ENCODE results near the gene TCEAL9.
"Not testable (repeated sequence)": the region's sequence is repeated elsewhere in the genome, so short reads cannot be mapped to it uniquely, and the experiment has no call there.

Gene TCEAL9

DNA sequence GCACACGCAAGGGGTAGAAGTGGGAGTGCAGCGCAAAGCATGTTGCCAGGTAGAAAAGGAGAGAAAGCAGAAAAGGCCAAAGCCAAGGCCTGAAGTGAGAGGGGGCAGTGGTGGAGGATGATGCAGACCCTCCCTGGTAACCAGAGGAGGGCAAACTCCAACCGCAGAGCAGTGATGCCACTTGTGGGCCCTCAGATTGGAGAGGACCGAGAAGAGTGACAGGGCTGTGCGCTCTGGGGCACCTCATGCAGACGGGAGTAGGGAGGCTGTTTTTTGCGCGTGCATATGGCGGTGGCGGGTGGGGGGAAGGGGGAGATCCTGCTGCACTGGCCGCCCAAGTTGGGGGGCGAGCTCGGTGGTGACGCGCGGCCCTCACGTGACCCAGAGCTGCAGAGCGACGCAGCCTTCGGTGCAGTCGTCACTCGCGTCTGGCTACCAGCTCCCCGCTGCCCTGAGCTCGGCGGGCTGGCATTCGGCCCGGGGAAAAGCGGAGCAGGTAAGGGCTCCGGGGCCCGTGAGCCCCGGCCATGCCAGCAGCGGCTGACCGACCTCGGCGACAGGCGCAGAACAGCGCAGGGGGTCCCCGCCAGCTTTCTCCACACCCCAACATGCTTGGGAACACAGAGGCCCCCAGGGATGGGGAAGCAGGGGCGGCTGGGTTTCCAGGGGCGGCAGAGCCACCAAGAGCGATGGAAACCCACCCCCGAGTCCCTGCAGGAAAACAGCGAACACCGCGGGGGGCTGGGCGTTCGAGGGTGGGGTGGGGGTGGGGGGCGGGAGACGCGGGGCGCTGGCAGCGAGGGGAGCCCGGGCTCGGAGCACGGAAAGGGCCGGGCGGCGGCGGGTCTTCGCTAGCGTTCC lies 20.0 kb downstream of the TCEAL9 start, which contains the start of gene BEX3:
Gene BEX3 (plus strand): TSS at position 421 of the 861 bp plus-strand sequence. CDS start 984 bp downstream, outside the sequence.
- peak; percentile 19 for DNase-seq

DNA sequence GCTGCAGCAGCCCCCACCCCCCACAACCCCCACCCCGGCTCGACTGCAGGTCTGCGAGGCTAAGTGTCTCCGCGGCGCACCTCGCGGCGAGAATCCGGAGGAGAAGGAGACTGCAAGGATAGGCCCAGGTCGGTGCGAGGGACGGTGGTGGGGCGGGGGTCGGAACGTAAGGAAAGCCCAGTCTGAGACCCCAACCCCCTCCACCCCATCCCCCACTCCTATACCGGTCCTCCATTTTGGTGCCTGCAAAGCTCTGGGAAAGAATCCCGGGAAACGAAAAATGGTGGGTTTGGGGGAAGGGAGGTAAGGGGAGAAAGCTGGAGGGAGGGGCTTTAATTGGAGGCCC lies 20.6 kb downstream of the TCEAL9 start:
- no peak for DNase-seq

DNA sequence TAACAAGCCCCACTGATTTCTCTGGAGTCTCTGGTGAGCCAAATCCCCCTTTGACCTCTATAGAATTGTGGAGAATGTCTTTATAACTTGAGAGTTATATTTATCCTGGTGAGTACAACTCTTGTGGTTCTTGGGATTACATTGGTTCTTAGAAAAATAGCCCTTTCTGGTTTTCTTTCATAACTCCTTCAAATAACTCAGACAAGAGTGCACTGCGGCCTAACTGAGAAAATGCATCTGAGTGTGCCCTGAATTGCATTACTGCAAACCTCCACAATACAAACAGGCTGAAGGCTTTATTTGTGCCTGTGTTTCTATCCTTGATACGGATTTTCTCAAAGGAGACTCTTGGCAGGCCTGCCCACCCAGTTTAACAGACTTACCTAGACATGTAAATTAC lies 22.7 kb downstream of the TCEAL9 start:
- DNase-seq: no peak

DNA sequence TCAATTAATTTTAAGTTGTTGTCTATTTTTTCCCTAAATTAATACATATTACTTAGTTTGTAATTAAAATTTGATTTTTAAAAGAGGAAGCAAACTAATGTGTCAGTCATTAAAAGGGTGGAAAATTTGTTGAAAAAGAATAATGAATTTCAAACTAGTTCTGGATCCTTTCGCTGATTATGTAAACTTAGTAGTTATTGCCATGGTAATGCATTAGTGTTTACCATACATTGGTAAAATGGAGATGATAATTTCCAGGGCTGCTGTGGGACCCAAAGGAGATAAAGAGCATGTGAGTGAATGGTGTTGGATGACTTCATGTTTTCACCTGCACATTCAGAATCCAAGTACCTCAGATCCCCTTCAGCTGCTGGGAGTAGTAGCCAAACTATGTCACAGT lies 26.6 kb downstream of the TCEAL9 start:
- DNase-seq: no peak

DNA sequence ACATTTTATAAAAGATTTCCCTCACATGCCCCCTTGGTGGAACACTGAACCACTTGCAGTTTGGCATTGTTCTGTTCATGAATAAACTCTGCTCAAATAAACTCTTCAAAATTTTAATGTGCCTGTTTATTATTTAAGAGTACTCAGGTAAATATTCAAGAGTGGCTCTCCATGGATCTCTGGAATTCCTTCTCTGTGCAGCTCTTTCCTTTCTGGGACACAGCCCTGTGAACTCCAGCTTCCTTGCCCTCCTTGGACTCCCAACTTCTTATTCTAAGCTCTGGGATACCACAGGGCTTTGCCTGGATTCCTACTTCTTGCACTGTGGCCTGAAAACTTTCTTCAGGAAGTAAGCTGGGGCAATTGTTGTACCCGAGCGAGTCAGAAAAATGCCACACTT lies 28.4 kb downstream of the TCEAL9 start:
- DNase-seq: no peak

DNA sequence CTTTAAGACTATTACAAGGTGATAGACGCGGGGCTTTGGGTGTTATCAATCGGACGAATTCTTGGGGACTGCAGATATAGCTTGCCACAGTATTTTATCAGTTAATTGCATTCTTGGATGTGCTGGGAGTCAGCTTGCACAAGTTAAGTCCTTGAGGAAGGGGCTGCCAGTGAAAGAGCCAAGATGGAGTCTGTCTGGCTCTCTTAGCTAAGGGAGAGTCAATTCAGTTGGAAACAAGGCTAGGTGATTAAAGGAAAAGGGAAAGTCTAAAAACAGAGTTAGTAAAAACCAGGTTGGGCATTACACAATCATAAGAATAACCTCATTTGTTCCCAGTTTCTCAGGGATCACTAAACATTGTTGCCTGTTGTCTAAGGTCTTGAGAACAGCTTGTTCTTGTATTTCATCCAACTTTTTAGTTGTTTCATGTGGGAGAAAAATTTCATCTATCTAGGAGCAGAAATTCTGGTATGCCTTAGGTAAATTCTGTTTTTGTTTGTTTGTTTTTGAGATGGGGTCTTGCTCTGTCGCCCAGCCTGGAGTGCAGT lies 29.1 kb downstream of the TCEAL9 start:
- not testable (repeated sequence) for DNase-seq

DNA sequence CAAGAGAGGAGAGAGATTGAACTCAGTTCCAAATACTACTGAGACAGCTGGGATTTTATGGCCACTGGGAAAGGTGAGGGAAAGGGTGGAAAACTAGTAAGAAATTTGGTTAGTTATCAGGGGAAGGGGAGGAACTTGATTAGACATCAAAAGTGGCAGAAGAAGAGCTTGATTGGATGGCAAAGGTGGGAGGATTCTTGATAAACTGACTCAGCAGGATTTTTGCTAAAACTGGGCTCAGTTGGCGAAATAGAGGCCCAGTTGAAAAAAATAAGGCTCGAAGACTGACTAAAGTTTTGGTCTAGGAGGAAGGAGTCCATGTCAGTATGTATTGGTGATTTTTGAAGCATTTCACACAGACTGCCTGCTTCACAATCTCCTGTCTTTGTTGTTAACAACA lies 30.0 kb downstream of the TCEAL9 start:
- DNase-seq: no peak

DNA sequence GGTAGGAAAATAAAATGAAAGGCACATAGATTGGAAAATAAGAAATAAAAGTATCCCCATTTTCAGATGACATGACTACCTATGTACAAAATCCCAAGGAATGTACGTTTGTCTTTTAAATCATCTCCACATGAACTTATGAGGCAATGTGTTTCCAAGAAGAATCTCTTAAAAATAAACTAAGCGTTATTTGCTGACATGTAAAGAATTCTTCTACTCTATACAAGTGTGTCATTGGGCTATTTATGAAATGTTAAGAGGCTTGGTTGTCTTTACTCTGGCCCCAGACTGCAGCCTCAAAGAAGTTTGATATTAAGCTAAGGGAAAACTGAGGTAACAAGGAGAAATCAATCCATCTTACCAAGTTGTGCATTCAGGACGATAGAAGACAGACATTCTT lies 37.2 kb downstream of the TCEAL9 start:
- no peak for DNase-seq

DNA sequence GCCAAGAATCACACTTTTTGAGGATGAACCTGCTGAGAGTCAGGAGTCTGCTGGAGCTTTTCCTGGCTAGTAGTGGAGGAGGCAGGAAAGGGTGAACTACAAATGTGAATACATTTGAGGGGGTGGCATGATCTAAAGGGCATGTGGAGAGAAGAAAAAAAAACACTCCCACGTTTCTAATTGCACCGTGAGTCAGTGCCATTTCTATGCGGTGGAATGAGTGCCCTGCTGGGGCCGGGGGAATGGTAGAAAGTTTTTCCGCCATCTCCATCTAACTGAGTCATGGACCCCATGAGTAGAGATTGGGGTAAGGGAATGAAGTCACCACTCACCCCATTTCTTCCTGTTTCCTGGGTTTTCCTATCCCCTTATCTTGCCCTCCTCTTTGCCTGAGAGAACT lies 39.9 kb downstream of the TCEAL9 start:
- DNase-seq: no peak

DNA sequence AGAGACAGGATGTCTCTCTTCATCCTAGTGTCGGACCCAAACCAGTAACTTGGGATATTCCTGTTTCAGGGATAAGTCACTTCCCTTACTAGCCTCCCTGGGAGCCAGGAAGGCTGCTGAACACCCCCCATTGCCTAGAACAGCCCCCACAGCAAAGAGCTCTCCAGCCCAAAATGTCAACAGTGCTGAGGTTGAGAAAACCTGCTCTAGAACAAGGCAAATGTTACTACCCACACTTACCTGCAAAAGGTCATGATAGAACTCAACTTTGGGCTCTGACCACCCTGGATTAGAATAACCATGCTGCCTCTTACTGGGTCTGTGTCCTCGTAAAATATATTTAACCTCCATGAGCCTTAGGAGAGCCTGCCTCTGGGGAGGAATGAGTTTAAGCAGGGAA lies 40.4 kb downstream of the TCEAL9 start:
- no peak for DNase-seq

DNA sequence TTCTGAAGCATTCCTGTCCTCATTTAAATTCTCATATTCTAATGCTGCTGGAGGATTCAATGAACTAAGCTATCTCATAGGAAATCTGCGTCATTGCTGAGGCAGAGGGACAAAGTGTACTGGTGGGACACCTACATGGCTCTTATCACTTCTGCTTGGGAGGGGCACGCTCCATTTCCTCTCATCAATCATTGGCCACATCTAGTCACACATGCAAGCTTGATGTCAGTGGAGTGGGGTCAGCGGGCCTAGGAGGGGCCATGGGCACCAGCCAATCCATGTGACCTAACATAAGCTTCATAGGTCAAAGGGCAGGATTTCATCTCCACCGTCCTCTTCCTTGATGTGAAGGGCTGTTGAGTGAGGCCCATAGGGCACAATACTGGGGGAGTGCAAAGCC lies 41.4 kb downstream of the TCEAL9 start:
- no peak for DNase-seq

DNA sequence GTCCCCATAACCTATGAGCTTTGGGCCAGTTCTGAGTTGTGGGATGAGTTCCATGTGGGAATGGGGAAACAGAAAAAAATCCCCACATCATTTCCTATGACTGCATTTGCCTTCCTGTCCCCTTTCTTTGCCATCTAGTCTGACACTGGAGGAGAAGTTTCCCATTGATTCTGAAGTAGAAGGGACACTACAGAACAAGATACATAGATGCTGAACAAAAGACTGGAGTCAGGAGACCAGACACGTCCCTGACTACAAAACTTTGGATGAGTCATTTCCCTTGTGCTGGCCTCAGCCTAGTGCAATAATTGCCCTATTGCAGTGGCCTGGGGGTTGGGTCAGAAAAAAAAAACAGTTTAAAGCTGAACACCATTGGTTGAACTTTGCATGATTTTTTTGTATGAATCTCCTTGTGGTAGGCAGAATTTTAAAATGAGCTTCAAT lies 42.1 kb downstream of the TCEAL9 start:
- no peak for DNase-seq

DNA sequence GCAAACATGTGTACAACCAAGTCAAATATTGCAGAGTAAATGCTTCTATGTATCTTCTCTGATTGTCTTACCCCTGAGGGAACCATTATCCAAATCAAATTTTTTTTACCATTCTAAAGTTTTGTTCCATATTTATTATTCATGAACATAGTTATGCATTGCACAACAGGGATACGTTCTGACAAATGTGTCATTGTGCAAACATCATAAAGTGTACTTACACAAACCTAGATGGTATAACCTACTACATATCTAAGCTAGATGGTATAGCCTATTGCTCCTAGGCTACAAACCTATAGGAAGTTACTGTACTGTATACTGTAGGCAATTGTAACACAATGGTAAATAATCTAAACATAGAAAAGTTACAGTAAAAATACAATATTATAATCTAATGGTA lies 43.4 kb downstream of the TCEAL9 start:
- no peak for DNase-seq

DNA sequence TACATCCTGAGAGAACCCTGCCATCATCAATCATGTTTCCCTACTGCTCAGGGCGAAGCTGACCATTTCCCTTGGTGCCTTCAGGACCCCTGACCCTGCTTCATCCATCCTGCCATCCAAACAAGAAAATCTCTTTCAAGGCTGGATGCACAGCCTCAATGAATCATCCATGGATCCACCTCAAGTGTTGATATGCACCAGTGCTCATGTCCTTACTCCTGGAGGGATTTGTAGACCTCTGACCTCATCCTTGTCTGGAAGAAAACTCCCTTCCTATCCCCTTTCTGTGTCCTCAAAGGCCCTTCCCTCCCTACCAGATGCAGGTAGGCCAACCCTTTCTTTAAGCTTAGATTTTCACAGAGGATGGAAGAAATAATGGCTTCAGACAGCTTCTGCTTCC lies 44.6 kb downstream of the TCEAL9 start:
- DNase-seq: no peak

DNA sequence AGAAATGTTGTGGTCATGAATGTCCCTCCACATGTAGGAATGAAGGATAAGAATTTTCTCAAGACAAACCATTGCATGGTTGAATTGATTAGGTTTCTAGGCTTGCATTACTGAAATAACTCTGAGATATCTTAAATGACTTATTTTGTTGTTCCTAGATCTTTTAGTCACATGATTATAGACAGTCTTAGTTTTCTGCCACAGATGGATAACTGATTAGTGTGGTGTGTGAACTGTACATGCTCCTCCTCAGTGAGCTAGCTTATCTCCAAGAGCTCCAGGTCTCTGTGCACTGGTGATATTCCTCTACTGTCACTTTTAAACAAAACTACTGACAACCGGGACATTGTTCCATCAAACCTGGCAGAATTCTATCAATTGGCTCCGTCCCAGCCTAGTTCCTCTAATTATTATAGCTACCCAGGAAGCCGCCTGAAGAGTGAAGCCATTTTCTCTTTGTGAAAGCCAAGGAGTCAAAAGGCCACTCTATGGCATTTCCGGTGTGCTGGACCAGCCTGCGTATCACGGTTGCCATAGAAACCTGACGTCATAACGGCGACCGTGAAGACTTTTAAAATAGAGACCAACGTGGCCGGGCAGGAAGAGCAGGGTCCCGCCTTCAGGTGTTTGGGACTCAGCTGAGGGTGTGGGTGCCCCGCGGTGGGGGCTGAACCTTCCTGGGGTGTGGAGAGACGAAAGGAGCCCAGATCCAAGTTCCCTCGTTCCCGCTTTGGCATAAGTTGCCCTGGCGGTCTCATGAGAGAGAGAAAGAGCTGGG lies 48.1 kb downstream of the TCEAL9 start:
- peak; percentile 0 for DNase-seq

DNA sequence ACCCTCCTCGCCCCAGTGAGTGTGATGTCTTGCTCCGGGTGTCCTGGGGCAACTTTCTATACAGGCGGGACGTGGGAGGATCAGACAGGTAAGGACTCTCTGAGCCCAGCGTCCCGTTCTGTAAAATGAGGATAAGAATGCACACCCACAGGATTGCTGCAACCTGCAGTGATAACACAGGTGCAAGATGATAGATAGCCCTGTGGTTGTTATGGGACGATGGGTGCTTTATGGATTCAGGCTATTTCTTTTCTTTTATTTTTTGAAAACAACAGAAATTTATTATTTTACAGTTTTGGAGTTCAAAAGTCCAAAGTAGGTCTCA lies 48.7 kb downstream of the TCEAL9 start:
- DNase-seq: no peak

DNA sequence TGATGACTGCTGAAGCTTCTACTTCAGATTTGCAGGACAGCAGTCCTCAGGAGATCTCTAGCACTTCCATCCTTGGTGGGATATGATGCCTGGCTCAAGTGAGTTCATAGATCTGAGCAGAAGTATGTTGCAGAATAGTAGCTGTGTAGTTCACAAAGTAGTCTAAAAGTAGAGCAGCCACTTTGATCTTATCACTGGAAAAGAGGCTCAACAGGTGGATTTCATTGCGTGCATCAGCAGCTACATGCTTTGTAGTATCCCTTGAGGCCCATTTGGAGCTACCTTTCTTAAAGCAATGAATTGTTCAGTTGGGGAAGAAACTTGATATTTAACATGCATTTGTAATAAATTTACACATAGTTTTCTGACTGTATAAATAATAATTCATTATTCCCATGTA lies 50.0 kb downstream of the TCEAL9 start:
- DNase-seq: no peak

DNA sequence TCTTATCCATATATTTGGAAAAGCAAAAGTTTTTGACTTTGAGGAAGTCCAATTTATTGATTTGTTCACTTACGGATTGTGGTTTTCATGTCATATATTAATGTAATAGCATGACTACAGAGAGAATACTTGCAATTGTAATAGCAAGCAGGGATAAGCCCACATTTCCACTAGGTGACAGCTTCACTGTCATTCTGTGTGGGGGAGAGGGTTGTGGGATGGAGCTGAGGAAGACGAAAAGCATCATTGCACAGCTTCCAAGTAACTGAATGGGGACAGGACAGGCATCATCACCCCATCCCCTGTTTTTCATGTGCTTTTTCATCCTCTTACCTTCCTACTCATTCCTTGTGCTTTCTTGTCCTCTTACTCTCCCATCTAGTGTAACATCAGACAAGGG lies 51.5 kb downstream of the TCEAL9 start:
- no peak for DNase-seq
